Adrenal gland (tissue), 5 donors: ENCODE data around the gene LMF2.

Source experiments
- CTCF ChIP-seq, 6 experiments: fragments of 450-650 bp in 4 of 6; fragments of 200-600 bp in 2 of 6; sonication (generic) in 1 of 6; IDR thresholded peaks; 1 replicate in 5 of 6; 2 replicates in 1 of 6; pipeline versions ENCODE4 v1.5.1 to v1.8.0; 2016 to 2021; ENCODE audit warnings: antibody characterized with exemption in 6 of 6, mild to moderate bottlenecking in 2 of 6, moderate library complexity in 1 of 6
- POLR2A ChIP-seq, 2 donors: fragments of 450-650 bp; IDR thresholded peaks; one replicate each; pipeline ENCODE4 v1.6.1; 2017; ENCODE audit warnings: antibody characterized with exemption in 2 of 2, mild to moderate bottlenecking in 2 of 2, moderate library complexity in 1 of 2
- donor health status: DM: no; HTN: no; CAD: no.

GRCh38 chr22:50506611-50507420, 686 bp downstream of the LMF2 start:
- TF ChIP-seq CTCF (IDR thresholded peaks at IDR 0.05) (no peak), POLR2A (IDR thresholded peaks at IDR 0.05) (no peak)
